Measurements from ENCODE around the gene TCHP.

The TCHP gene

DNA sequence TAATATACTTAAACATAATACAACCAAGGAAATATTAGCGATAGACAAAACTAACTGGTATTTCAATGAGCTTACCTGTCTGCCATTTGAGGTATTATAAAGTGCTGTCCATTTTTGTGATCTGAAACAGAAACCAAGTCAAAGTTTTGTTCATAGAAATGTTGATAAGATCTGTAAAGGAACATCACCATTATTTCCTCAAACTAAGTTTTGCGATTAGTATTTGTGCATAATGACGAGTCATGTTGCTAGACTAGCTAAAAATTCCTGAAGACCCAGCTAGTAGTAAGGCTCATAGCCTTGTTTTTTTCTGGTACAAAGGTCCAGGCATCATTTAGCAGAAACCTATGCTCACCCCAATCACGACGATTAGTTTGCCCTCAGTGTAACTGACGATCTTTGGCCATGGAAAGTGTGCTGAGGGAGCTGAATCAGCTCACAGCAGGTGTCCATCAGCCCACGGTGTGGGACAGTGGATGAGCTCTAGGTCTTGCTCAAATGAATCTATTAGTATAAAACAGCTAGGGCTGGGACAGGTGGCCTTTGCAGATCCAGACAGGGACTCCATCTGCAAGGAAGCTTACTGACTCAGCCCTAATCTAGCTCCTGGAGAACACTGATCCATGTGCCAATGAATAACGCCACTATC, 67.4 kb downstream of the TCHP start:
- no peaks in the 10 kb centered on the region for H3K27me3 ChIP-seq (ENCODE audit: control insufficient read depth in 5 of 5, insufficient read depth in 4 of 5, low read length in 5 of 5)
- H3K4me1 ChIP-seq (ENCODE audit: control insufficient read depth in 5 of 5, insufficient read depth in 5 of 5, low read length in 5 of 5) = no peaks in the 10 kb centered on the region
- no peak overlapping the region for H3K27ac ChIP-seq (ENCODE audit: low read depth, low read length)
- no peak overlapping the region for H3K4me3 ChIP-seq (ENCODE audit: low read depth in 1 of 5, low read length in 5 of 5)
- H3K9me3 ChIP-seq (ENCODE audit: control insufficient read depth in 5 of 5, low read length in 5 of 5) = no peaks in the 10 kb centered on the region
- H3K36me3 ChIP-seq (ENCODE audit: control insufficient read depth in 5 of 5, insufficient read depth in 5 of 5, low read length in 5 of 5) = peaks cover 32 to 83% (median 57%) of the 10 kb centered on the region in 5 donors
- no peak overlapping the region for H3K9ac ChIP-seq (ENCODE audit: low read length in 5 of 5)

Data from subcutaneous abdominal adipose tissue (tissue), 5 donors.